Left colon (tissue), 2 donors: ENCODE measurements around the gene NEDD8. TPM values are rescaled to one million over a fixed set of nuclear protein-coding genes. Genes with fewer than 3 reads are reported as not detected.
A peak's percentile ranks its signal among the peaks of the same experiment; 100 is the strongest.
"Not testable (repeated sequence)": the region's sequence is repeated elsewhere in the genome, so short reads cannot be mapped to it uniquely, and the experiment has no call there.

Experiments used
- ATAC-seq: fragments of 200-7000 bp; cut with Tn5 transposase; one replicate; pipeline ENCODE4 v1.9.1; 2020; ENCODE audit warnings: mild to moderate bottlenecking, moderate library complexity
- DNase-seq, 2 donors: peaks; one replicate each; pipeline ENCODE4 v3.0.0-alpha.2; 2020
- intact Hi-C, 2 donors: fragments of 100-400 bp; cut with DNase I in 1 of 2; cut with micrococcal nuclease in 1 of 2; formaldehyde crosslinking; loops; one replicate each; pipeline versions ENCODE4 v1.11.2 to v1.14.0; 2022; cut with DNase I, micrococcal nuclease
- total RNA-seq, 2 donors: library from RNA; stranded (reverse); fragmentation: NEBNext Ultra II Directional; extraction: Animal tissue kit (Norgen Biotek cat#: 25700); gene quantifications; one replicate each; pipeline ENCODE4 v1.2.1, GENCODE V29; 2021
- donor health status: DM: no; HTN: no; CAD: no.
- donor health status: DM: yes; HTN: yes; CAD: no.

NEDD8 gene
- total RNA-seq, 2 donors from 2014 or later, result 110 to 135 TPM

DNA sequence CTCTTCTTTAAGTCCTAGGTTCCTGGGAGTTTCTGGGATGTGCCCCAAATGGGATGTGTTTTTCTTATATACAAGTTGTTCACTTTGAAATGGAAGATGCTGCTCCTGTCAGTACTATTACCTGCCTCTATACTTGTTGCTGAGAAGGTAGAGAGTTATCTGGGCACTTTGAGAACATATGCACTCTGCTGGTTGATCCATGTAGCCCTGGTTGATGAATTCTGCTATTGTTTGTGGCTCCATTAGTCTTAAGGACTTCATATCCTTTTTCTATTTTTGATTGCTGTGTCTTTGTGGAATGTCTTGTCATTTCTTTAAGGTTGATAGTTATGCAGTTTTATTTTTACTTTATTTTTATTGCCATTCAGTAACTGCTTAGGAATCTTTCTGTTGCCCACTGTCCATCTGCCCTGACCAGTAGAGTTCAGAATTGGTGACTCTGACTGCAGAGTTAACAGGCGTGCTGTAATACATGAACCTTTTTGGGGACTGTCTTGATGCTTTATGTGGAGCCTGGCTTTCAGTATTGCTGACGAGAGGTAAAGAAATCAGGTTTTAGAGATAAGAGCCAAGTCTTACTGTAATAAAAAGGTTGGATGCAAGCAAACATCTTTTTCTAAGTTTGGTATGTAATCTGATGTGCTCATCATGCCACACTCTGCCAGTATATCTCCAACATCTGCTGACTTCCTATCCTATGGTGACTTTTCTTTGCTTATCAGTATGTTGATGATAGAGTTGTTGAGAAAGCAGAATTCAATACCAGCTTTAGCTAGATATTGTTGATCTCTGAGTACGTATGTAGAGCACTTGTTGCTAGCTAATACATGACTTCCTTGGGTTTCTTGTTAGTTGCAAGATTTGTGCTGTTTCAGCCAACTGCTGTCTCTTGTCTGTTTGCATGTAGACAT lies 2.2 kb upstream of the NEDD8 start:
- ATAC-seq, result no peak
- intact Hi-C loops, result no loop called here
- DNase-seq, result no peak

DNA sequence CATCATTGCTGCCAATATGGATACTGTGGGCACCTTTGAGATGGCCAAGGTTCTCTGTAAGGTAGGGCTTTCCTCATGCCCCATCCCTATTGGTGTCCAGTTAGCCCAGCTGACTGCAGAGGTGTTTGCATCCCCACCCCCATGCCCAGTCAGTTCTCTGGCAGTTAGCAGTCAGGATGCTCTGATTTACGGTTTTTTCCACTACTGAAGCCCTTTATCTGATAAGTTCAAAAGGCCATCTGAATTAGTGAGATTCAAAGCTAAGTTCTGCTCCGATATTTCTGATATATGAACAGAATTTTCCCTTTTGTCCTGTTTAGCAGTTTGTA lies 1.3 kb upstream of the NEDD8 start:
- ATAC-seq, result no peak
- intact Hi-C loops, result no loop called here

DNA sequence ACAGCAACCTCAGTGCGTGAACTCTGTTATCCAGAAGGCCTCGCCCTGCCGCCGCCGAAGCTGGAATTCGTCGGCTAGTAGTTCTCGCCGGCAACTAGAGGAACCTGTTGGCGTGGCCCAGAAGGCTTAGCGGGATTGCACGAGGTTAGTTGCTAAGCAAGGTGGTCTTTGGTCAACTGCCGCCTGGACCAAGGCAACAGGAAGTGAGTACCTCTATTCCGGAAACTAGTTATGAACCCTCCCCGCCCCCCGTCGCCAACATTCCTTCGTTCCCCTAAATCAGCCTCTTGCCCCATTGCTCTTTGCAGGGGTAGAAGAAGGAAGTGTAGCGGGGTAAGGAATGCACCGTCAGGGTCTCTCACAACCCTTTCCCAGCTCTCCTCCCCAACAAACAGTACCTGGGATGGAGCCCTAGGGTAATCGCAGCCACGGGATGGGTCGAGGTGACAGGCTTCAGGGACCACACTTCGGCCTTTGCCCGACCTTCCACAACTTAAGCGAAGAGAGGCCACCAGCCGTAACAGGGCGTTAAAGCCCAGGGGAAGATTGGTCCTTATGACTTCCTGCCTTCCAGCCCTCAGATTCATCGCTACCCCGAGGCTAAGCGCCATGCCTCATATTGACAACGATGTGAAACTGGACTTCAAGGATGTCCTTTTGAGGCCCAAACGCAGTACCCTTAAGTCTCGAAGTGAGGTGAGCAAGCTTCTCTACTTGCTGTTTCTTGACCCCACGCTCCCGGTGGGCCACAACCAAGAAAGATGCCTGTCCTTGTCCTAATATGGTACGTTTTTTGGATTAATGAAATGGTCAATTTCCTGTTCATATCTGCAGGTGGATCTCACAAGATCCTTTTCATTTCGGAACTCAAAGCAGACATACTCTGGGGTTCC lies 724 bp upstream of the NEDD8 start, which contains the start of gene GMPR2:
Gene GMPR2 (plus strand): TSS at position 285 of the 893 bp plus-strand sequence. CDS start 325 bp downstream, at position 610.
- DNase-seq (no peak), ATAC-seq (peak; percentile 42)
- intact Hi-C loops, result no loop called here

More for the DNA sequence above, 1.3 kb upstream of the NEDD8 start:
- peak in 1 of 2 donors; percentile 5 for DNase-seq

DNA sequence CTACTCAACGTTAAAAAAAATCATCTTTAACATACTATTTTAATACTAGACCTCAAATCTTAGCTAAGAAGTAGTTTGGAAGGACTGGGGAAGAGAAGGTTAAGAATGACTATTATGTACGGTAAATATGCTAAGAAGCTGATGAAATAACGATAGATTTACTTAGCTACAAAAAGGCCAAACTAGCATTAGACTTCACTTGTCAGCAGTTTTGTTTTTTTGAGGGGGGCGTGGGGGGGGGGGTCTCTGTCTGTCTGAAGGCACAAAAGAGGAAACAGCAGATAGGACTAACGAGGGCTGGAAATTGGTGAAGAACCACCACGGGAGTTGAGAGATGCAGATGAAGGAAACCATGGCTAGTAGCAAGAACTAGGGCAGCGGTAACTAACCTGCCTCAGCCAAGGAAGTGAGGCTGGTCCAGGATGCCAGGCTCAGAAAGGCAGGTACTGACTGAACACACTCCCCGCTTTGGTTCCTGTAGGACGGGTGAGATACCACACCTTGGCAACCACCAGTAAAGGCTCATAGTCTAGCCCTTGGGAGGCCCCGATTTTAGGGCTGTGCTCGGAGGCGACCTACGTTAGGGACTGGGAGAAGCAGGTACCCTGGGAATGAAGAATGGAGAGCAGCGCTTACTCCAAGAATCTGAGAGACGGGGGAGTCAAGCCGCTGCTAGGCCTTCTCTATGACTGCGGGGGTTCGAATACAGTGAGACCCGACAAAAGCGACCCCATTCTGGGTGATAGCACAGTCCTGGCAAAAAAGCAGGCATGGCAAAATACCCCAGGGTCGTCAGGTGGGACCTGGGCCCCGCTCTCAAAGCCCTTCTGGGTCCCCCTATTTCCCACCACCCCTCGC lies 675 bp downstream of the NEDD8 start:
- ATAC-seq, result peak; percentile 47
- intact Hi-C loops, result no loop called here
- no peak for DNase-seq

DNA sequence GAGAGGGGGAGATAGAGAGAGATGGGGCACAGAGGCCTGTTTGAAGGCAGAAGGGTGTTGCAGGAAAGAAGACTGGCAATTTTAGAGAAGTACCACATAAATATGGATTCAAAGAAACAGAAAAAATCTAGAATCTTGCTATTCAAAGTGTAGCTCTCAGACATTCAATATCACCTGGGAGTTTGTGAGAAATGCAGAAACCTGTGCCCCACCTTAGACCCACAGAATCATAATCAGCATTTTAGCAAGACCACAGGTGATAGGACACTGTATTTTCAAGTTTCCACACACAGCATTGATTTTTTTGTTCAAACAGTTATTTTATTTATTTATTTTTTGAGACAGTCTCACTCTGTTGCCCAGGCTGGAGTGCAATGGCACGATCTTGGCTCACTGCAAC lies 3.3 kb downstream of the NEDD8 start:
- DNase-seq (no peak), ATAC-seq (no peak)
- intact Hi-C loops, result no loop called here

GRCh38 chr14:24226473-24226872 lies 5.7 kb downstream of the NEDD8 start:
- ATAC-seq (no peak), DNase-seq (no peak)
- intact Hi-C loops, result no loop called here

DNA sequence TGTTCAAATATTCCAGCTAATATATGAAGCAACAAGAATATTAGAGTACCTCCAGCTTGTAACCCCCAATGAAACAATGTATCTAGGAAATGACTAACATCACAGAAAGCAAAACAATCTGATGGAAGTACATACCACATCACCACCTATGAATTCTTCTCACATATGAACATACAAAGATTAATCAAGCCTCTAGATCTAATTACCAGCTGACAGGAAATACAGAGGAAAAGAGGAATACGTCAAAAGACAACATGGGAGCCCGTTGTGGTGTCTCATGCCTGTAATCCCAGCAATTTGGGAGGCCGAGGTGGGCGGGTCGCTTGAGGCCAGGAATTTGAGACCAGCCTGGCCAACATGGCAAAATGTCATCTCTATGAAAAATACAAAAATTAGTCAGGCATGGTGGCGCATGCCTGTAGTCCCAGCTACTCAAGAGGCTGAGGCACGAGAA lies 7.5 kb downstream of the NEDD8 start:
- ATAC-seq (no peak), DNase-seq (no peak)
- intact Hi-C loops, result no loop called here

DNA sequence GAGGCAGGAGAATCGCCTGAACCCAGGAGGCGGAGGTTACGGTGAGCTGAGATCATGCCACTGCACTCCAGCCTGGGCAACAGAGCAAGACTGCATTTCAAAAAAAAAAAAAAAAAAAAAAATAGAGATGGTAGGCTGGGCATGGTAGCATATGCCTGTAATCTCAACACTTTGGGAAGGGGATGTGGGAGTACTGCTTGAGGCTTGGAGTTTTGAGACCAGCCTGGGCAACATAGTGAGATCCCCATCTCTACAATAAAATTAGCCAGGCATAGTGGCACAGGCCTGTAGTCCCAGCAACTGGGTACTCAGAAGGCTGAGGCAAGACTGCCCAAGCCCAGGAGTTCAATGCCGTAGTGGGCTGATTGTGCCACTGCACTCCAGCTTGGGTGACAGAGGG lies 9.2 kb downstream of the NEDD8 start:
- ATAC-seq, intact Hi-C loops, DNase-seq: not testable (repeated sequence)

GRCh38 chr14:24219521-24219920 lies 12.6 kb downstream of the NEDD8 start:
- intact Hi-C loops, result no loop called here
- no peak for DNase-seq
- ATAC-seq, result no peak

DNA sequence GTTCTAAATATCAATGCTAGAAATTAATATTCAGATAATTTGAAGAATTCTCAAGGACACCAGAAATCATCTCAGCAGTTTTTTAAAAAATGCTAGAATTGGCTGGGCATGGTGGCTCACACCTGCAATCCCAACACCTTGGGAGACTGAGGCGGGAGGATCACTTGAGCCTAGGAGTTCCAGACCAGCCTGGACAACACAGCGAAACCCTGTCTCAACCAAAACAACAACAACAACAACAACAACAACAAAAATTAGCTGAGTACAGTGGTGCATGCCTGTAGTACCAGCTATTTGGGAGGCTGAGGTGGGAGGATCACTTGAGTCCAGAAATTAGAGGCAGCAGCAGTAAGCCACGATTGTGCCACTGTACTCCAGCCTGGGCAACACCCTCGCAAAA lies 13.1 kb downstream of the NEDD8 start:
- DNase-seq (no peak), ATAC-seq (no peak)
- intact Hi-C loops, result no loop called here

GRCh38 chr14:24216876-24217275 lies 15.3 kb downstream of the NEDD8 start:
- ATAC-seq, intact Hi-C loops, DNase-seq: not testable (repeated sequence)

GRCh38 chr14:24216345-24216699 lies 15.8 kb downstream of the NEDD8 start:
- DNase-seq (no peak), ATAC-seq (no peak)
- intact Hi-C loops, result no loop called here

DNA sequence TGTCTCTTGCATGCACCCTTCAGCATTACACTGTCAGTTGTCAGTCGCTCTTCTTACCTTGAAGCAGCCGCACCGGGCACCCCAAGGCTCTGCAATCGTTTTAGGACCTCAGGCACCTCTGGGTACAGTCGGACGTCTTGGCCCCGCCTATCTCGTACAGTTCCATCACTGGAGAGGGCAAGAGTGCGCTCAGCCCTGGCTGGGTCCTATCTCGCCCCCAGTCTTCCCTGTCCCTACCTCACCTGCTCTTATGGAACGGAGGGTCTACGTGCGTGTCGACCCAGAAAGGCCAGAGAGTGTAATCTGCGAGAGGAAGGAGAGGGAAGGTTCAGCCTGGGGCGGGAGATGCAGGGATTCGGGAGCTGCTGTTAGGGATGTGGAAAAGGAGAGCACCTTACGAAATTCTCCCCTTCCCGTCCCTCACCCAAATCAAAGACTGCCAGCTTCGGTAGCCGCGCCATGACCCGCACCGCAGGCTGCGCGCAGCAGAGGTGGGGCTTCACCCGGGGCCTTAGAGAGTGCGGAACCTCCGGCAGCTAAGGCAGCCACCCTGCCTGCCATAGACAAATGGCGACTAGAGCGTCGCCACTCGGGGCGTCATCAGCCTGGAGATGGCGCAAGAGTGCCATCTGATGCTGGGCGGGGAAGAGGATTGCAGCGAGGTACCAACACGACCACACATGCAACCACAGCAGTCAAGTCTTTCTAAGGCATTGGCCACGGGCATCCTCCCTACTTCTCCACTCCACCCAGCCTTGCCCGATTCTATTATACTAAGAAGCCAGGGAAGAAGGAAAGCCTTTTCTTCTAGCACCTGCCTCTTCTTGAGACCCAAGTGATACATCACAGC lies 16.4 kb downstream of the NEDD8 start, which contains the start of gene MDP1:
Gene MDP1 (minus strand): TSS at position 572 of the 850 bp plus-strand sequence. CDS start 111 bp downstream, at position 461.
- ATAC-seq, result peak; percentile 76
- DNase-seq, result peak; percentile 85 to 90
- intact Hi-C loops, result no loop called here

DNA sequence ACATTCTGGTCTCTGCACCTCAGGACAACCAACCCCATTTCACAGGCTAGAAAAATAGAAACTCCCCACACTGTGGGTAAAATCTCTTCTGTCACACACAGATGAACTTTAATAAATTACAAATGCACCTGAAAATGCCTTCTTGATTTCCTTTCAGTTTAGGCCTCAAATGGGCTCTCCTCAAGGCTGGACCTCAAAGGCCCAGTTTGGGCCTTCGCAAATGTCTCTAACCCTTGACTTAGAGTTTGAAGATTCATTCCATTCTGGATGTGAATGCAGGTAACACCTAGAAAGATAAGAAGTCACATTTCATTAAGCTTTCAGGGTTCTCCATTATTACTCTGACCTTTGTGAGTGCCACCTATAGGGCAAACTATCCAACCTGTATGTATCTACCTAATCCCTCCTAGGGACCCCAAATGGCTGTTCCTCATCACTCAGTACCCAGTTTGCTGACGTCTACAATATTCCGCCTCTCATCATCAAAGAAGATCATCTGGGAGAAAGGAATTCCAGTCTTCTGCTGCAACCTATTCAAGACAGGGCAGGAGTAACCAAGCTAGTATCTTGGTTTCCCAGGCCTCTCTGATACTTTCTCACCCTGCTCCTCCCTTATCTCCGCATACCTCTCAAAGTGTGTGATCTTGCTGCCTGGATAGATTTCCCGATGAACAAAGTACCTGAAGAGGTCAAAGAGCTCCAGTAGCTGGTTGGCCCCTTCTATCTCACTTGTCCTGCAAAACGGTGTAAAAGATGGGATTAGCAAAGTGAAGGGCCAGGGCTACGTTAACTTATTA lies 18.1 kb downstream of the NEDD8 start:
- intact Hi-C loops, result no loop called here
- ATAC-seq (no peak), DNase-seq (no peak)

DNA sequence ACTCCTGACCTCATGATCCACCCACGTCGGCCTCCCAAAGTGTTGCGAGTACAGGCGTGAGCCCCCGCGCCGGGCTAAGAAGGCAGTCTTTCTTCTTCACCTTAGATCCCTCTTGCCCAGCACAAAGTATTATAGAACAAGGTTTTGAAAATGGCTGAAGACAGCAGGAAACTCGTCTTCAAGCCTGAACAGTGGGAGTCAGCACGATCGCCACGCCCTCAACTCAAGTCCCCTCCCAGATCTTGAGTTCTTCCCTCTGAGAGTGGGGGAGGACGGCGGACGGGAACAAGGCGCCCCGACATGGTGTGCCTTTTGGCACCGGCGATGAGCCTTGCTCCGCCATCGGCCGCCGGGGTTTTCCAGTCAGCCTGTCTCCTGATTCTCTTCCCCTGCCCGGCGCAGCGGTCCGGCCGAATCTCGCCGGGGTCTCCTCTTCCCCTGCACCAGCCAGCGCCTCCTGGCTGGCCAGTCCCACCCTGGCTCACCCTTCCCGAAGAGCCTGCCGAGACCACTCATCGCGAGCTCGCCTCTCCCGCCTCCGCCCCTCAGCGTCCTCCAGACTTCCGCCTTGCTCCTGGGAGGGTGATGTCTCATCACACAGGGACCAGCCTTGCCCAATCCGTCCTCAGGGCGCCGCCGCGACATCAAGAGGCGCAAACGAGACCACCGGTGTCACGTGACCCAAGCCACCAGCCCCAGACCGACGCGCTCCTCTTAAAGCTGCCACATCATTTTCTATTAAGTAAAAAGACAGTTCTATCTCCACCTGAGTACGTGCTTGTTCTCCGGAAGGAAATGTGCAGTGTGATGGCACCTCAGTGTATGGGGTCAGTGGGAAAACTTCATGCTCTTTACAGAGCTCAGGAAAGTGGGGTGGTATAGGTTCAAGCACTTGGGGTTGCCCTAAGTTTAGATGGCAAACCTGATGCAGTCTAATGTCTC lies 19.0 kb downstream of the NEDD8 start, which contains the start of gene CHMP4A:
Gene CHMP4A (minus strand): TSS at position 565 of the 942 bp plus-strand sequence. CDS start 49 bp downstream, at position 516.
- peak; percentile 97 to 99 for DNase-seq
- peak; percentile 83 for ATAC-seq
- intact Hi-C loops, result no loop called here

DNA sequence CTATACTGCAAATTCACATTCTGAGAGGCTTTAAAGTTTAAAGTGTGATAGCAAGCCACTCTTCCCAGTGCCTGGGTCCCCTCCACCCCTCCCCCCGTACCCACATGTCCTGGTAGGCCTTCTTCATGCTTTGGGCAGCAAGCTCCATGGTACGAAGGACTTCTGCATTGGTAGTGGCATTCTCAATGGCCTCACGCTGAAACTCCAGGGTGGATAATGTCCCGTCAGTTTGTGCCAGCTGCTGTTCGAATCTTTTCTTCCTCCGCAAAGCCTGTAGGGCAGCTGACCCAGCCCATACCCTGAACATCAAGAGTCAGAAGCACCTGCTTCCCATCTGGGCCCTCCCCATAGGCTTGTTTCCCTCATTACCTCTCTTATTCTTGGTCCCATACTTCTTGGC lies 20.9 kb downstream of the NEDD8 start:
- intact Hi-C loops, result no loop called here
- DNase-seq, result no peak
- ATAC-seq, result no peak
